Liver (tissue), 3 donors: ENCODE results near the gene CDCP2.

ENCODE experiments used
- CTCF ChIP-seq: fragments of 150-350 bp; IDR thresholded peaks from 2 replicates; pipeline ENCODE4 v1.5.1; 2017; ENCODE audit warnings: improper control_type of control experiment, low read depth, low read length; ENCODE audit not compliant: missing input control
- EGR1 ChIP-seq, 2 donors: IDR thresholded peaks; 2 replicates each; pipeline ENCODE4 v1.6.1; 2016 to 2018; ENCODE audit warnings: antibody characterized with exemption in 2 of 2, low read depth in 2 of 2
- HNF4A ChIP-seq, 2 donors: conservative IDR thresholded peaks; 2 replicates each; pipeline ENCODE4 v1.6.1; 2016; ENCODE audit warnings: antibody characterized with exemption in 2 of 2, mild to moderate bottlenecking in 2 of 2
- NR2F2 ChIP-seq: IDR thresholded peaks from 2 replicates; pipeline ENCODE4 v1.6.1; 2016; ENCODE audit warnings: antibody characterized with exemption
- RAD21 ChIP-seq, 2 donors: IDR thresholded peaks; 2 replicates each; pipeline ENCODE4 v1.6.1; 2016; ENCODE audit warnings: antibody characterized with exemption in 2 of 2, mild to moderate bottlenecking in 2 of 2
- REST ChIP-seq: IDR thresholded peaks from 2 replicates; pipeline ENCODE4 v1.6.1; 2016; ENCODE audit warnings: antibody characterized with exemption, mild to moderate bottlenecking
- TAF1 ChIP-seq: conservative IDR thresholded peaks from 2 replicates; pipeline ENCODE4 v1.6.1; 2016; ENCODE audit warnings: antibody characterized with exemption, mild to moderate bottlenecking
- YY1 ChIP-seq: IDR thresholded peaks from 2 replicates; pipeline ENCODE4 v1.6.1; 2016; ENCODE audit warnings: antibody characterized with exemption, mild to moderate bottlenecking
- ZBTB33 ChIP-seq: IDR thresholded peaks from 2 replicates; pipeline ENCODE4 v1.6.1; 2016; ENCODE audit warnings: antibody characterized with exemption
- donor health status: healthy.
- donor health status: healthy.

- TF ChIP-seq EGR1 (IDR thresholded peaks at IDR 0.05; ENCODE audit: low read depth in 2 of 2) (no peak), CTCF (no peak), ZBTB33 (no peak), TAF1 (no peak), YY1 (no peak), NR2F2 (no peak), RAD21 (IDR thresholded peaks at IDR 0.05) (no peak), REST (no peak), HNF4A (conservative IDR thresholded peaks at IDR 0.05) (no peak)
Observed at GRCh38 chr1:54136963-54137533, 15.8 kb downstream of the CDCP2 start.
